Fibroblast of lung (primary cell): ENCODE results near the gene WWC2. TPM values are rescaled to one million over a fixed set of nuclear protein-coding genes. Genes with fewer than 3 reads are reported as not detected.
"Not testable (repeated sequence)": the region's sequence is repeated elsewhere in the genome, so short reads cannot be mapped to it uniquely, and the experiment has no call there.

Experiments used
- DNase-seq, 2 donors: peaks; one replicate each; pipeline versions ENCODE4 v3.0.0 to v3.0.0-alpha.2; 2010; ENCODE audit warnings: low read depth in 2 of 2
- H2AFZ ChIP-seq: 2 replicates; pipeline ENCODE4 v1.5.1; 2012; ENCODE audit warnings: low read length, control low read depth, inconsistent platforms
- H3K27ac ChIP-seq: 2 replicates; pipeline ENCODE4 v1.5.1; 2011; ENCODE audit warnings: low read length, control low read depth; ENCODE audit not compliant: insufficient read depth
- H3K27me3 ChIP-seq: 2 replicates; pipeline ENCODE4 v1.5.1; 2011; ENCODE audit warnings: mild to moderate bottlenecking, low read length; ENCODE audit not compliant: control insufficient read depth, insufficient read depth
- H3K36me3 ChIP-seq: 2 replicates; pipeline ENCODE4 v1.5.1; 2011; ENCODE audit warnings: low read length; ENCODE audit not compliant: control insufficient read depth, insufficient read depth
- H3K4me1 ChIP-seq: 2 replicates; pipeline ENCODE4 v1.5.1; 2011; ENCODE audit warnings: low read length; ENCODE audit not compliant: control insufficient read depth, insufficient read depth; ENCODE audit errors: extremely low read depth
- H3K4me2 ChIP-seq: 2 replicates; pipeline ENCODE4 v1.5.1; 2011; ENCODE audit warnings: low read length, control low read depth; ENCODE audit not compliant: insufficient read depth; ENCODE audit errors: extremely low read depth
- H3K4me3 ChIP-seq, 4 experiments: fragments of 200-600 bp in 1 of 4; sonication (generic) in 1 of 4; replicated peaks in 1 of 4; 2 replicates each; pipeline ENCODE4 v1.5.1; 2011 to 2016; ENCODE audit warnings: low read length in 4 of 4, low read depth in 3 of 4, mild to moderate bottlenecking in 3 of 4, control low read depth in 2 of 4, inconsistent platforms in 1 of 4, mixed read lengths in 1 of 4; ENCODE audit not compliant: insufficient read depth in 1 of 4; ENCODE audit errors: control extremely low read depth in 1 of 4
- H3K79me2 ChIP-seq: 2 replicates; pipeline ENCODE4 v1.5.1; 2012; ENCODE audit warnings: mild to moderate bottlenecking, low read length, inconsistent platforms; ENCODE audit not compliant: control insufficient read depth, insufficient read depth
- H3K9ac ChIP-seq: 2 replicates; pipeline ENCODE4 v1.5.1; 2011; ENCODE audit warnings: mild to moderate bottlenecking, low read length, control low read depth; ENCODE audit not compliant: insufficient read depth
- H3K9me3 ChIP-seq: 2 replicates; pipeline ENCODE4 v1.5.1; 2012; ENCODE audit warnings: low read depth, low read length; ENCODE audit not compliant: control insufficient read depth, insufficient read depth
- H4K20me1 ChIP-seq: 2 replicates; pipeline ENCODE4 v1.5.1; 2011; ENCODE audit warnings: low read length; ENCODE audit not compliant: control insufficient read depth, insufficient read depth; ENCODE audit errors: extremely low read depth
- CTCF ChIP-seq, 2 donors: IDR thresholded peaks in 1 of 2; conservative IDR thresholded peaks in 1 of 2; 1 replicate in 1 of 2; 2 replicates in 1 of 2; pipeline ENCODE4 v1.5.1; 2011 to 2012; ENCODE audit warnings: low read length in 2 of 2, control low read depth in 1 of 2, inconsistent platforms in 1 of 2, low read depth in 1 of 2, mild to moderate bottlenecking in 1 of 2
- EZH2 ChIP-seq: IDR thresholded peaks from 2 replicates; pipeline ENCODE4 v1.5.1; 2012; ENCODE audit warnings: low read length, control low read depth, mild to moderate bottlenecking; ENCODE audit errors: missing control alignments
- polyA plus RNA-seq, 2 donors: library from polyadenylated mRNA; depleted of rRNA in 1 of 2; stranded (reverse) in 1 of 2; unstranded in 1 of 2; fragments of >200 nt; gene quantifications; 2 replicates each; pipeline ENCODE4 v1.2.1, GENCODE V29; 2011 to 2012; ENCODE audit warnings: missing spikeins in 1 of 2
- total RNA-seq: library from RNA; depleted of rRNA; stranded (reverse); fragments of >200 nt; gene quantifications from 2 replicates; pipeline ENCODE4 v1.2.1, GENCODE V29; 2014

Gene WWC2
- total and polyA plus RNA-seq, 2 donors (not counting 1 experiment from before 2014, with no cell fraction given): 31.6 to 34.0 TPM

DNA sequence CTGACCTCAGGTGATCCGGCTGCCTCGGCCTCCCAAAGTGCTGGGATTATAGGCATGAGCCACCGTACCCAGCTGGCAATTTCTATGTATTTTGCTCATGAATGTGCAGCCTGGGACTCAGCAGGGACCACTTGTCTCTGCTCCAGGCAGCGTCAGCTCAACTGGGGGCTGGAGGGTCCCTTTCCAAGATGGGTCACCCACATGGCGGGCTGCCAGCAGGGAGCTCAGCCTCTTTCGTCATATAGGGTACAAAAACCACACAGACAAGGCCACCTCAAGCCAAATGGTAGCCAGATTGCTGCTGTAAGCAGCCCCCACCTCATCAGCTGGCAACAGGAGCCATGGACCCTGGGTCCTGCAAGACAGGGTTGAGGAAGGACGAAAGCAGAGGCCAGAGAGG is 225.6 kb downstream of the WWC2 start:
- no peak for TF ChIP-seq CTCF (conservative IDR thresholded peaks at IDR 0.05 in 1 of 2, IDR thresholded peaks at IDR 0.05 in 1 of 2; ENCODE audit: low read depth in 1 of 2, low read length in 2 of 2)
- no peak for TF ChIP-seq EZH2
- Histone ChIP-seq H4K20me1 (no peaks in the 10 kb centered on the region), H3K4me3 (no peak overlapping the region), H3K9me3 (no peaks in the 10 kb centered on the region), H3K79me2 (no peaks in the 10 kb centered on the region), H3K4me2 (no peak overlapping the region), H3K27ac (no peak overlapping the region), H3K36me3 (no peaks in the 10 kb centered on the region), H3K4me1 (peaks cover 2% of the 10 kb centered on the region), H2AFZ (no peak overlapping the region), H3K9ac (no peak overlapping the region), H3K27me3 (no peaks in the 10 kb centered on the region)
- DNase-seq: no peak

DNA sequence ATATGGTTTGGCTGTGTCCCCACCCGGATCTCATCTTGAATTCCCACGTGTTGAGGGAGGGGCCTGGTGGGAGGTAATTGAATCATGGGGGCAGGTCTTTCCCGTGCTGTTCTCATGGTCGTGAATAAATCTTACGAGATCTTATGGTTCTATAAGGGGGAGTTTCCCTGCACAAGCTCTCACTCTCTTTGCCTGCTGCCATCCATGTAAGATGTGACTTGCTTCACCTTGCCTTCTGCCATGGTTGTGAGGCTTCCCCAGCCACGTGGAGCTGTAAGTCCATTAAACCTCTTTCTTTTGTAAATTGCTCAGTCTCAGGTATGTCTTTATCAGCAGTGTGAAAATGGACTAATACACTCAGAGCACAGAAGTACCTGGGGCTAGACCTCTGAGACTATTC is 227.3 kb downstream of the WWC2 start:
- H3K4me1 ChIP-seq, H3K79me2 ChIP-seq, H3K9me3 ChIP-seq, H3K27ac ChIP-seq, H2AFZ ChIP-seq, H3K27me3 ChIP-seq, H3K4me3 ChIP-seq, H4K20me1 ChIP-seq, H3K4me2 ChIP-seq, H3K36me3 ChIP-seq, H3K9ac ChIP-seq, DNase-seq: not testable (repeated sequence)

- Histone ChIP-seq H3K79me2 (no peaks in the 10 kb centered on the region), H3K9ac (no peak overlapping the region), H3K27me3 (no peaks in the 10 kb centered on the region), H2AFZ (no peak overlapping the region), H3K4me2 (no peak overlapping the region), H4K20me1 (no peaks in the 10 kb centered on the region), H3K36me3 (no peaks in the 10 kb centered on the region), H3K4me1 (peaks cover 2% of the 10 kb centered on the region), H3K9me3 (no peaks in the 10 kb centered on the region), H3K27ac (no peak overlapping the region), H3K4me3 (no peak overlapping the region)
- peak in 1 of 2 donors; percentile 23 for DNase-seq
- TF ChIP-seq CTCF (conservative IDR thresholded peaks at IDR 0.05 in 1 of 2, IDR thresholded peaks at IDR 0.05 in 1 of 2; ENCODE audit: low read depth in 1 of 2, low read length in 2 of 2) (no peak), EZH2 (no peak)
Observed at GRCh38 chr4:183326853-183327252, 227.8 kb downstream of the WWC2 start.

- Histone ChIP-seq H3K4me3 (no peak overlapping the region), H4K20me1 (no peaks in the 10 kb centered on the region), H2AFZ (no peak overlapping the region), H3K36me3 (no peaks in the 10 kb centered on the region), H3K9me3 (no peaks in the 10 kb centered on the region), H3K4me1 (peaks cover 2% of the 10 kb centered on the region), H3K27ac (no peak overlapping the region), H3K4me2 (no peak overlapping the region), H3K79me2 (no peaks in the 10 kb centered on the region), H3K27me3 (no peaks in the 10 kb centered on the region), H3K9ac (no peak overlapping the region)
- TF ChIP-seq CTCF (conservative IDR thresholded peaks at IDR 0.05 in 1 of 2, IDR thresholded peaks at IDR 0.05 in 1 of 2; ENCODE audit: low read depth in 1 of 2, low read length in 2 of 2) (no peak), EZH2 (no peak)
- DNase-seq: no peak
Observed at GRCh38 chr4:183327827-183328226, 228.8 kb downstream of the WWC2 start.
